NCI-H526 treated with DMSO at 0.1 percent for 48 hours (cell line): Measurements from ENCODE around the gene CD47.

Experiments used
- DNase-seq: peaks from one replicate; lab custom pipeline; 2025; lab: John Stamatoyannopoulos, UW

CD47 gene

GRCh38 chr3:108013141-108014055 is 77.4 kb downstream of the CD47 start:
- no peak for DNase-seq

- no peak for DNase-seq
Measured at GRCh38 chr3:108012304-108012703, 78.5 kb downstream of the CD47 start.

- no peak for DNase-seq
Measured at GRCh38 chr3:108011616-108012015, 79.2 kb downstream of the CD47 start.

- no peak for DNase-seq
Measured at GRCh38 chr3:108008931-108009639, 81.7 kb downstream of the CD47 start.

- no peak for DNase-seq
Measured at GRCh38 chr3:108008106-108008505, 82.7 kb downstream of the CD47 start.

GRCh38 chr3:108006881-108007331 is 83.9 kb downstream of the CD47 start:
- DNase-seq = no peak

- no peak for DNase-seq
Measured at GRCh38 chr3:108006077-108006771, 84.6 kb downstream of the CD47 start.

- DNase-seq = no peak
Measured at GRCh38 chr3:108004647-108005046, 86.2 kb downstream of the CD47 start.

- no peak for DNase-seq
Measured at GRCh38 chr3:108001457-108001856, 89.4 kb downstream of the CD47 start.

GRCh38 chr3:107999215-107999775 is 91.5 kb downstream of the CD47 start:
- no peak for DNase-seq

GRCh38 chr3:107997671-107998070 is 93.2 kb downstream of the CD47 start:
- no peak for DNase-seq

- no peak for DNase-seq
Measured at GRCh38 chr3:107995823-107996222, 95.0 kb downstream of the CD47 start.

- no peak for DNase-seq
Measured at GRCh38 chr3:107994956-107995715, 95.7 kb downstream of the CD47 start.

- DNase-seq = no peak
Measured at GRCh38 chr3:107994181-107994580, 96.7 kb downstream of the CD47 start.

- no peak for DNase-seq
Measured at GRCh38 chr3:107993771-107994170, 97.1 kb downstream of the CD47 start.
